GM12892 (cell line): ENCODE measurements around the gene PNLIP.

Experiments used
- POLR2A ChIP-seq: IDR thresholded peaks from 2 replicates; pipeline ENCODE4 v1.6.1; 2011; ENCODE audit warnings: low read depth, low read length, control low read depth
- POLR2AphosphoS5 ChIP-seq: IDR thresholded peaks from 2 replicates; pipeline ENCODE4 v1.6.1; 2011; ENCODE audit warnings: low read depth, low read length, control low read depth

DNA sequence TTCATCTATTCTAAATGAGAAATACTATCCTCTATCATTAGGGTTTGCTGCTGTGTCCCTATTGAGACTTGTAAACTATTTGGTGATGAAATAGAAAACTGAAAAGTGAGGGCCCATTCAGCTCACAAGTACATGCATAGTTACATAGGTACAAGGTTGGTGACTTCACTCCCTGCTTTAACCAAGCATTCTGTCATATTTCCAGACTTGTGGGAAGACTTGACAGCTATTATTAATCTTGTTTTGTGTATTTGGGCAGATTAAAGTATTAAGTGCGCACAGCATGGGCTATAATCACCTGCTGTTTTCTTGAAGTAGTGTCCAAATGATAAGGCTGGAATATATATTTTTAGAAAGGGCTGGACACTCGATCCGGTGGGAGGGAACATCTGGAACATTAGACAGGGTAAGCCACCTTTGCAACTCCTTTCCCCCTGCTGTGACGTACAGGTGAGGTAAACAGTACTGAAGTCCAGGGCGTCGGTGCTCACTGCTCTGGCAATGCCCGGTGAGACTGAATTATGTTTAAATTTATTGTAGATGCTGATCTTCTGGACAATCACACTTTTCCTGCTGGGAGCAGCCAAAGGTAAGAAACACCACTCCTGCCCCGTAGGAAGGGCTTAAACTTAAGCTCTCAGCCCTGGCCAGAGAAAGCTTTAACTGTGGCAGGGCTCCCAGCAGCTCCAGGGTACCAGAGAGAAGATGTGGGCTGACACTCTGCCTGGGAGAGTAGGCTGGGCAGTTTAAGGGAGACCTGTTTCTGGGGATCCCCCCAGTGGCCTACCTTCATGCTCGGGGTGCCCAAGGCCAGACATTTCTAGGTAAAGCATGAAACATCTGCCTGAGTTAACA, 45.1 kb downstream of the PNLIP start, which contains the start of gene PNLIPRP1:
- TF ChIP-seq POLR2A (no peak), POLR2AphosphoS5 (no peak)
